ENCODE measurements around the gene PHACTR1.
"Not testable (repeated sequence)": the region's sequence is repeated elsewhere in the genome, so short reads cannot be mapped to it uniquely, and the experiment has no call there.

The PHACTR1 gene

GRCh38 chr6:12716298-12716916, at the start of gene PHACTR1:
Gene PHACTR1, plus strand, starts transcription at chr6:12716767.
- DNase-seq (ENCODE audit: low spot score) = no peak

DNA sequence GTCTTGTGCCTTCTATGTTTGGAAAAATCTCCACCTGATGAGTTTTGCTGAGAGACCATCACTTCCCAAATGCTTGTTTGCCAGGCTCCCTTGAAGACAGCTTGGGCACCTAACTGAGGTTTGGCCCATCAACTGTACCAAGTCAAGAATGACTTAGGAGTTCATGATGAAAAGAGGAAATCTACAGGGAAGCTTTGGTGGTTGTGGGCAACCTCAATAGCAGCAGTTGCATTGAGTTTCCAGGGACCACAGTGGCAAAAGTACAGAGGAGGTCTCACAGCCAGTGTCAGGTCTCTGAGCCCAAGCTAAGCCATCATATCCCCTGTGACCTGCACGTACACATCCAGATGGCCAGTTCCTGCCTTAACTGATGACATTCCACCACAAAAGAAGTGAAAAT, 49.7 kb upstream of the PHACTR1 start:
- DNase-seq (ENCODE audit: low spot score) = no peak

DNA sequence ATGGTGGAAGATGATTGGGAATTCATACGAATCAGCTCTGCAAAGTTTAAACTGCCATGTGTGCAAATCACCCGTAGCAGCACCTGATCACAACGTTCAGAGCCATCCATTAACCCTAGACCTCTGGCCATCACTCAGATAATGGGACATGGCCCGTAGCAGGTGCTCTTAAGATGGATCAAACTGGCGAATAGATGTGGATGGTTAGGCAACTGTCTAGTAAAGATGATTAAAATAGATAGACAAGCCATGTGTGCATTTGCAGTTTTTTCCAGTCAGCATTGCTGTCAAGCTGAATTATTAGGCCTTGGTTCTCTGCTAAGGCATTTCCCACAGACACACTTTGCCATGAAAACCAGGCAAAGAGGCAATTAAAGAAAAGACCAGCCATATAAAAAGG, 40.6 kb upstream of the PHACTR1 start:
- DNase-seq (ENCODE audit: low spot score) = no peak

- DNase-seq (ENCODE audit: low spot score) = no peak
Observed at GRCh38 chr6:12679341-12679740, 37.2 kb upstream of the PHACTR1 start.

- DNase-seq (ENCODE audit: low spot score) = no peak
Observed at GRCh38 chr6:12693122-12693521, 23.4 kb upstream of the PHACTR1 start.

DNA sequence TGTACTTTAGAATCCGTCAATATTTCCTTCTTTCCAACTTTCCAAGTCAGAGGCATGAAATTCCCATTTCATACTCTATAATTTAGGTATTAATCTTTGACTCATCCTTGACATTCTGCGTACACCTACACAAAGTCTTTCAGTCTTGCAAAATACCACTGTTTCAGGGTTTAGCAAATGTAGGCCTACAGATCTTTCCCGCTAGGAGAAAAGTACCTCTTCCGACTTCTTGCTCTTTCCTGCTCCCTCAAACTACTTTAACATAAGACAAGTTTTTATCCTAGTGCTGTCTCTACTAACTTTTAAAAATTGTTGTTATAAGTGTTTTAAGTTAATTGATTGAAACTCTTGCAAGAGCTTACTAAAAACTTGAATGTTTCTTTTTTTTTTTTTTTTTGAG, 18.3 kb upstream of the PHACTR1 start:
- no peak for DNase-seq (ENCODE audit: low spot score)

- no peak for DNase-seq (ENCODE audit: low spot score)
Observed at GRCh38 chr6:12704946-12705345, 11.6 kb upstream of the PHACTR1 start.

GRCh38 chr6:12709116-12709515, 7.5 kb upstream of the PHACTR1 start:
- no peak for DNase-seq (ENCODE audit: low spot score)

GRCh38 chr6:12709556-12710232, 6.9 kb upstream of the PHACTR1 start:
- DNase-seq (ENCODE audit: low spot score) = no peak

DNA sequence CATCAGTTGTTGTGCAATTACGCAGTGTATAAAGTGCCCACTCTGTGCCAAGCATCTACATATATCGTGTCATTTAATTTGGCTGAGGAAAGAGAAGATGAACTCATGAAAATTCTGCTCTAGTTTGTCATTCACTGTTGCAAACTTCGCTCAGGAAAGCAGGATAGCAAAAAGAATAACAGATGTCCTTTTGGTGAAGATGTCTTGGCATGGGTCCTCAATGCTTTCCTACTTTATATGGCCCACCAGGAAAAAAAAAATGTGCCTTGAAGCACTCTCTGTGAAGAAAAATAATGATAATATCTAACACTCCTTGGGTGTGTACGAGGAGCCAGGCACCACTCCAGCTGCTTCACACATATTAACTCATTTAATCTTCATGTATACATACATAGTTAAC, 5.6 kb upstream of the PHACTR1 start:
- no peak for DNase-seq (ENCODE audit: low spot score)

DNA sequence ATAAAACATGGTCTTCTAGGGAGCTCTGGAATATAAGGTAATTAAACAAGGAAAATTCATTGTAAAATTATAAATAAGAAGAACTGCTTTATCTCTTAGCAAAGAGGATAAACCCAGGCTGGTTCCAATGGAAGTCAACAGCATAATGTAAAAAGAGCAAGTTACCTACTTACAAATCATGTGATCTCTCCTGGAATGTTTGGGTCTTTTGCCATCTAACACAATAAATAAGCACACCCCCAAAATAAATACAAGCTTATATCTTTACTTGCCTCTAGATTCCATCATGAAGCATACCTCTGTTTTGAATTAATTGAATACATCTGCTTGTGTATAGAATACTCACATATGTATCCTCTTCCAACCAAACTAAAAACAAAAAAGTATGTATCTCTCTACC, 2.5 kb upstream of the PHACTR1 start:
- DNase-seq (ENCODE audit: low spot score) = no peak

- DNase-seq (ENCODE audit: low spot score) = no peak
Observed at GRCh38 chr6:12715437-12715836, 1.1 kb upstream of the PHACTR1 start.

GRCh38 chr6:12717356-12717755, 789 bp downstream of the PHACTR1 start:
- DNase-seq (ENCODE audit: low spot score) = no peak

GRCh38 chr6:12718015-12718414, 1.4 kb downstream of the PHACTR1 start:
- no peak for DNase-seq (ENCODE audit: low spot score)

DNA sequence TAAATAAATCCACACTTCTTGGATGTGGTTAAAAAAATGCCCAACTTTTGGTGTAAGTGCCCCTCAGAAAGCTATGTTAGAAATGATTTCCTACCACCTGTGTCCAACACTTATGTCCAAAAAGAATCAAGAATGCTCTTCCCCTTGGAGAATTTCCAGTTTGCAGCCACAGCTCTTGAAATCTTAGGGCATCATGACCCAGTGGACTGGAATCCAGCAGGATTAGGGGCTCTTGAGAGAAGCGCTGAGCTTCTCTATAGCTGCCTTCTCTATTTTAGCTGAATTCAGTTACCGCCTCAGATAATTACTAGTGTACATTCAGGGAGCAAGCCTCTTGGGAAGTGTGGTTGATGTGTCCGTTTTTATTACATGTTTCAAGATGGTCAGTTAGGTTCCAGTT, 2.5 kb downstream of the PHACTR1 start:
- DNase-seq (ENCODE audit: low spot score) = no peak

DNA sequence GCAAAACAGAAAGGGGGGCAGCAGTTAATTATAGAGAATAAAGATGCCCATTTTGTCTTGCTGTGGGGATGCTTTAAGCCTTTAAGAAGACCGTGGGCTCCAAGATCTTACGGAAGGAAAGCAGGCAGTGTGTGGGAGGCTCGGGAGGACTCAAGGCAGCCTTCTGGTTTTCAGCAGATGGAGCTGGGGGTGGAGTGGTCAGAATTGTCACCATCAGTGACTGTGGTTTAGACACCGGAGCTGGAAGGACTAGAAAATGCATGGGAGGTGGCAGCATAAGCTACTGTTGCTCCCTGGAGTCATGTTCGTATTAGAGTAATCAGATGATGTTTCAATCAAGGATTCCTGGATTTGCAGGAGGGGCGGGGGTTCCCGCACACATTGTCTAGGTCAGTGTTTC, 3.7 kb downstream of the PHACTR1 start:
- DNase-seq (ENCODE audit: low spot score) = no peak

DNA sequence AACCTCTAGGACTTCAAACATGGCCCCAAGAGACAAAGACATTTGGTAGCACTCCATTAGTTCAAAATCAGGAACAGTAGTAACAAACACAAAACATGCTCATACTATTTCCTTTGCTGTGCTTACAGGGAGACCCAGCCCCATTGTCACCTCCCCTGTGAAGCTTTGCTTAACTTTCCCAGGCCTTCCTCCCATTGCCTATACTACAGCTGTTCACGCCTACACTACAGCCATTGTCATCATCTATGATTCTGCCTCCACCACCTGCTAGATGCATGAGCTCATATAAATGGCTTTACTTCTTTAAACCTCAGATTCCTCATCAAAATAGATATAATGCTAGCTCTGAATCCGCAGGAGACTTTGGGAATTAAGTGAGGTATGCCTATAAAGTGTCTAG, 8.7 kb downstream of the PHACTR1 start:
- no peak for DNase-seq (ENCODE audit: low spot score)

DNA sequence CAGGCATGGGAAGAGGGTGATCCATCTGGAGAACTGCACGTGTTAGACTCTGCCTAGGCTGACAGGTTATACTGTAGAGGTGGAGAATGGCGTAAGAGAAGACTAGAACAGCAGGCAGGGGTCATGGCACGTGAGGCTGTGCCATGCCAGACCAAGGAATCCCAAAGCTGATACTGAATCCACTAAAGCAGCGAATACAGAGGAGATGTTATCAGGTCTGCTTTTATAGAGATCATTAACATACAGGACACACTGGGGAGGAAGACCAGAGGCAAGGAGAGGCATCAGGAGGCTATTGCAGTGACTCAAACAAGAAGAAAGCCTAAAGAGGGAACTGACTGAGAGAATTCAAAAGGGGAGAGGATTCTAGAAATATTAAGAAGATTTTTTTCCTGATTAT, 12.9 kb downstream of the PHACTR1 start:
- DNase-seq (ENCODE audit: low spot score) = no peak

GRCh38 chr6:12730809-12731208, 14.2 kb downstream of the PHACTR1 start:
- DNase-seq (ENCODE audit: low spot score) = not testable (repeated sequence)

GRCh38 chr6:12733876-12734275, 17.3 kb downstream of the PHACTR1 start:
- no peak for DNase-seq (ENCODE audit: low spot score)

- no peak for DNase-seq (ENCODE audit: low spot score)
Observed at GRCh38 chr6:12735786-12736185, 19.2 kb downstream of the PHACTR1 start.

DNA sequence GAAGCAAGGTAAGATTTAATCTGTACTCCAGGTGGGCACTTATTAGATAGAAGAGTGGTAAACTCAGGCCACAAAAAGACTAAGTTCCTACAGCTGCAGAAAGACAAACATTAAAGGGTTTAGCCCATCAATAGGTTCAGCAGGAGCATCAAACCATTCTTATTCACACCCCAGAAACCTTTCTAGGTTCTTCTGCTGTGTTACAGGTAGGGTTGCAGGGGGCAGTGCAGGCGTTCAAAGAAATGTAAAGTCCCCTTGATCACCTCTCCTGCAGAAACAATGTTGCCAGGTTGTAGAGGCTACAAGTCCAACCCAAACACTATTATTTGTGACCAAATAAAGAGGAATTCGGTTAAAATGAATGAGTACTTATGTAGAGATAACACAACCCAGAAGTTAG, 31.8 kb downstream of the PHACTR1 start:
- DNase-seq (ENCODE audit: low spot score) = no peak

DNA sequence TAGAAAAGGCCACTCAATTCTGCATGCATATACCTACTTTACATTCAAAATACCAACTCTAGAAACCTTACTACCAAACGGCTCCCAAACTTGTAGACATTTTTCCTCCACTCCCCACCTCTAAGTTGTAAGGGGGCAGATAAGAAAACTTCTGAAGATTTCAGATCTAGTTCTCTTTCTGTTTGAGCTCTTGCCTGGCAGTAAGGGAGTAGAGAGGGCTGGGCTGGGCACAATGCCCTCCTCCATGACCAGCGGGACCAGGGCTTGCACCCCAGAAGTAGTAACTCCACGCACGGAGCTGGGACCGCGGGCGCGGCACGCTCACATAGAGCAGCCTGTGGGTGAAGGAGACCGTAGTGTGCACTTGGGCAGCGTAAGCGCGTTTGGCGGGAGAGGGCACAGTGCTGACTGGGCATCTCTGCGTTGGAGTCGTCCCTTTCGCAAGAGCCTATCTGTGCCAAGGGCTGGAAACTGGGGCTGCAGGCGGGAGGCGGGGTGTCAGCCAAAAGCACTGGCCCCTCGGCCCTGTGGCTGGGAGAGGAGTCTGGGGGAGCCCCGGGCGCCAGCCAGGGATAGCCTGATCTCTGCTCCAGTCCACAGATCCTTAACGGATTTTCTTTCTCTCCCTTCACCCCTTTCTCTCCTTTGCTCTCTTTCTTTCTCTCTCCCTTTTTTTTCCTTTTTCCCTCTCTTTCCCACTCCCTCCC, 32.4 kb downstream of the PHACTR1 start:
- no peak for DNase-seq (ENCODE audit: low spot score)
